GM18508 (cell line): ENCODE results near the gene PCDHGB3.
A peak's percentile ranks its signal among the peaks of the same experiment; 100 is the strongest.
"Not testable (repeated sequence)": the region's sequence is repeated elsewhere in the genome, so short reads cannot be mapped to it uniquely, and the experiment has no call there.

Source experiments
- ATAC-seq: cut with Tn5 transposase; IDR thresholded peaks from one replicate; pipeline ENCODE4 v1.9.1; 2021; ENCODE audit warnings: moderate number of reproducible peaks; ENCODE audit not compliant: insufficient read depth, unreplicated experiment

The PCDHGB3 gene

GRCh38 chr5:141369994-141370848 is at the start of gene PCDHGB3:
Gene PCDHGB3, plus strand, starts transcription at chr5:141370242. Its CDS starts 153 bp downstream, at chr5:141370395.
- ATAC-seq = peak; percentile 96

GRCh38 chr5:141322261-141322660 is 47.8 kb upstream of the PCDHGB3 start:
- ATAC-seq = no peak

GRCh38 chr5:141326088-141326854 is 43.8 kb upstream of the PCDHGB3 start:
- no peak for ATAC-seq

GRCh38 chr5:141328231-141328630 is 41.8 kb upstream of the PCDHGB3 start:
- ATAC-seq = no peak

GRCh38 chr5:141330299-141331080 is 39.6 kb upstream of the PCDHGB3 start, which contains the start of gene PCDHGA1:
Gene PCDHGA1, plus strand, starts transcription at chr5:141330514.
- ATAC-seq = no peak

- ATAC-seq = not testable (repeated sequence)
These were observed 37.5 kb upstream of the PCDHGB3 start for GRCh38 chr5:141332571-141332970.

- ATAC-seq = no peak
These were observed 31.3 kb upstream of the PCDHGB3 start, which contains the start of gene PCDHGA2 for GRCh38 chr5:141338538-141339306. Gene PCDHGA2, plus strand, starts transcription at chr5:141338760.

- not testable (repeated sequence) for ATAC-seq
These were observed 29.2 kb upstream of the PCDHGB3 start for GRCh38 chr5:141340781-141341354.

GRCh38 chr5:141342773-141343172 is 27.3 kb upstream of the PCDHGB3 start:
- ATAC-seq = no peak

GRCh38 chr5:141343242-141343952 is 26.6 kb upstream of the PCDHGB3 start, which contains the start of gene PCDHGA3:
Gene PCDHGA3, plus strand, starts transcription at chr5:141343829. Its CDS starts 205 bp downstream, at chr5:141344034.
- ATAC-seq = no peak

GRCh38 chr5:141343953-141344463 is 26.0 kb upstream of the PCDHGB3 start:
- ATAC-seq = no peak

GRCh38 chr5:141345327-141345726 is 24.7 kb upstream of the PCDHGB3 start:
- no peak for ATAC-seq

GRCh38 chr5:141346017-141346416 is 24.0 kb upstream of the PCDHGB3 start:
- ATAC-seq = not testable (repeated sequence)

- no peak for ATAC-seq
These were observed 20.0 kb upstream of the PCDHGB3 start, which contains the start of gene PCDHGB1 for GRCh38 chr5:141349917-141350619. Gene PCDHGB1, plus strand, starts transcription at chr5:141350099. Its CDS starts 162 bp downstream, at chr5:141350261.

- no peak for ATAC-seq
These were observed 18.5 kb upstream of the PCDHGB3 start for GRCh38 chr5:141351591-141351990.

- ATAC-seq = no peak
These were observed 15.1 kb upstream of the PCDHGB3 start, which contains the start of gene PCDHGA4 for GRCh38 chr5:141354900-141355469. Gene PCDHGA4, plus strand, starts transcription at chr5:141355021. Its CDS starts 87 bp downstream, at chr5:141355108.

GRCh38 chr5:141355641-141356040 is 14.4 kb upstream of the PCDHGB3 start:
- ATAC-seq = no peak
